ENCODE results near the gene OR10G3. TPM values are rescaled to one million over a fixed set of nuclear protein-coding genes. Genes with fewer than 3 reads are reported as not detected.

The OR10G3 gene
- total RNA-seq, 1 experiment from 2014 or later: not detected

DNA sequence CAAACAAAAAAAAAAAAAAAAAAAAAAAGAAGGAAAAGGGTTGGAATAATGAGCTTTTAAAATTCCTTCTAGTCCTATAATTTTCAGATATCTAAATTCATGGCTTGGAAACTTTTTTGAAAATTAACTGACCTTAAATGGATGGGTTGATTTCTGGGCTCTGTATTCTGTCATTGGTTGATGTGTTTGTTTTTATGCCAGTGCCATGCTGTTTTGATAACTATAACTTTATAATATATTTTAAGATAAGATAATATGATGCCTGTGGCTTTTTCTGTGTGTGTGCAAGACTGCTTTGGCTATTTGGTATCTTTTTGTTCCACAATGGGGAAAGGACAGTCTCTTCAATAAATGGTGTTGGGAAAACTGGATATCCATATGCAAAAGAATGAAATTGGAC, 7.3 kb downstream of the OR10G3 start:
- H4K8ac ChIP-seq (replicated peaks; ENCODE audit: insufficient read length, low read depth, low read length): no peak overlapping the region
- no peaks in the 10 kb centered on the region for H3K23me2 ChIP-seq (ENCODE audit: insufficient read length, low read depth, low read length, poor library complexity, severe bottlenecking)
- H2BK20ac ChIP-seq (ENCODE audit: low read depth, low read length, poor library complexity, severe bottlenecking): no peak overlapping the region
- no peaks in the 10 kb centered on the region for H3K79me2 ChIP-seq (ENCODE audit: insufficient read depth, low read length)
- H3K4me1 ChIP-seq (ENCODE audit: insufficient read depth, low read length): no peaks in the 10 kb centered on the region
- no peak overlapping the region for H3K14ac ChIP-seq (ENCODE audit: insufficient read depth, low read length)
- no peak overlapping the region for H3K4ac ChIP-seq (ENCODE audit: low read depth, low read length)
- H3K27me3 ChIP-seq (ENCODE audit: insufficient read depth, low read length): no peaks in the 10 kb centered on the region
- H3K4me2 ChIP-seq (ENCODE audit: insufficient read depth, insufficient read length, low read length): no peak overlapping the region
- no peak overlapping the region for H2AFZ ChIP-seq (ENCODE audit: low read length)
- DNase-seq: no peak
- no peak overlapping the region for H4K5ac ChIP-seq (ENCODE audit: insufficient read length, low read depth, low read length)
- H3K9me3 ChIP-seq (ENCODE audit: control insufficient read depth, low read depth, low read length): no peaks in the 10 kb centered on the region
- no peak overlapping the region for H2BK5ac ChIP-seq (ENCODE audit: insufficient read length, low read length)
- no peaks in the 10 kb centered on the region for H4K20me1 ChIP-seq (ENCODE audit: control insufficient read depth, insufficient read depth, insufficient read length)
- H2BK12ac ChIP-seq (ENCODE audit: insufficient read length, low read depth, low read length): no peak overlapping the region
- no peaks in the 10 kb centered on the region for H3K79me1 ChIP-seq (ENCODE audit: insufficient read depth, low read depth, low read length, poor library complexity, severe bottlenecking)
- Mint-ChIP-seq H3K36me3 (ENCODE audit: insufficient read depth in 1 of 3, low read depth in 3 of 3) (peaks cover 0 to 7% (median 4%) of the 10 kb centered on the region in 3 experiments; a peak in 3 of 7 replicates), H3K9me3 (peaks cover 7 to 8% of the 10 kb centered on the region in 2 experiments), H3K27ac (no peak overlapping the region), H3K4me1 (0 out of 4 replicates have a peak, but pooled peaks cover 0 to 4% of the 10 kb centered on the region in 2 experiments), H3K27me3 (ENCODE audit: low read depth) (no peaks in the 10 kb centered on the region; the same call in 1 of the 2 replicates), H3K4me3 (no peak overlapping the region)
- H3K9ac ChIP-seq (ENCODE audit: extremely low read depth, insufficient read length, low read length): no peak overlapping the region
- H2BK15ac ChIP-seq (ENCODE audit: low read depth, low read length): no peak overlapping the region
- H4K91ac ChIP-seq (ENCODE audit: insufficient read length, low read depth, low read length): no peak overlapping the region
- no peak overlapping the region for H3K56ac ChIP-seq (ENCODE audit: insufficient read length, low read depth, low read length)
- TF ChIP-seq, protein P1, sequence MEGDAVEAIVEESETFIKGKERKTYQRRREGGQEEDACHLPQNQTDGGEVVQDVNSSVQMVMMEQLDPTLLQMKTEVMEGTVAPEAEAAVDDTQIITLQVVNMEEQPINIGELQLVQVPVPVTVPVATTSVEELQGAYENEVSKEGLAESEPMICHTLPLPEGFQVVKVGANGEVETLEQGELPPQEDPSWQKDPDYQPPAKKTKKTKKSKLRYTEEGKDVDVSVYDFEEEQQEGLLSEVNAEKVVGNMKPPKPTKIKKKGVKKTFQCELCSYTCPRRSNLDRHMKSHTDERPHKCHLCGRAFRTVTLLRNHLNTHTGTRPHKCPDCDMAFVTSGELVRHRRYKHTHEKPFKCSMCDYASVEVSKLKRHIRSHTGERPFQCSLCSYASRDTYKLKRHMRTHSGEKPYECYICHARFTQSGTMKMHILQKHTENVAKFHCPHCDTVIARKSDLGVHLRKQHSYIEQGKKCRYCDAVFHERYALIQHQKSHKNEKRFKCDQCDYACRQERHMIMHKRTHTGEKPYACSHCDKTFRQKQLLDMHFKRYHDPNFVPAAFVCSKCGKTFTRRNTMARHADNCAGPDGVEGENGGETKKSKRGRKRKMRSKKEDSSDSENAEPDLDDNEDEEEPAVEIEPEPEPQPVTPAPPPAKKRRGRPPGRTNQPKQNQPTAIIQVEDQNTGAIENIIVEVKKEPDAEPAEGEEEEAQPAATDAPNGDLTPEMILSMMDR (conservative IDR thresholded peaks at IDR 0.05): no peak
- no peak overlapping the region for H3K27ac ChIP-seq (ENCODE audit: insufficient read length, low read depth, low read length)
- H2BK120ac ChIP-seq (ENCODE audit: low read depth, low read length, poor library complexity, severe bottlenecking): no peak overlapping the region
- no peak overlapping the region for H2AK5ac ChIP-seq (ENCODE audit: insufficient read length, low read length)
- no peak overlapping the region for H3K18ac ChIP-seq (ENCODE audit: insufficient read length, low read depth, low read length)
- no peak overlapping the region for H3K23ac ChIP-seq (ENCODE audit: insufficient read length, low read depth, low read length)
- no peak overlapping the region for H3T11ph ChIP-seq (ENCODE audit: low read length)

Data from H9 (cell line).